GM19023 (cell line): Measurements from ENCODE around the gene S100A14.
"Not testable (repeated sequence)": the region's sequence is repeated elsewhere in the genome, so short reads cannot be mapped to it uniquely, and the experiment has no call there.

Source experiments
- ATAC-seq: cut with Tn5 transposase; IDR thresholded peaks from one replicate; pipeline ENCODE4 v1.9.1; 2021; ENCODE audit warnings: mild to moderate bottlenecking, moderate library complexity; ENCODE audit not compliant: unreplicated experiment

The S100A14 gene

GRCh38 chr1:153640213-153640612 lies 24.1 kb upstream of the S100A14 start:
- not testable (repeated sequence) for ATAC-seq

- ATAC-seq, result no peak
Observed at GRCh38 chr1:153639280-153639679, 23.2 kb upstream of the S100A14 start.

GRCh38 chr1:153638261-153638660 lies 22.1 kb upstream of the S100A14 start:
- ATAC-seq, result no peak

- ATAC-seq, result no peak
Observed at GRCh38 chr1:153636312-153636711, 20.2 kb upstream of the S100A14 start.

GRCh38 chr1:153635872-153636271 lies 19.7 kb upstream of the S100A14 start:
- no peak for ATAC-seq

GRCh38 chr1:153633754-153634665 lies 17.9 kb upstream of the S100A14 start, which contains the start of gene CHTOP:
CHTOP (plus strand) TSS chr1:153634066; CDS start chr1:153636589, 2,523 bp downstream.
- peak; percentile 90 for ATAC-seq

- peak; percentile 5 for ATAC-seq
Observed at GRCh38 chr1:153633161-153633753, 17.1 kb upstream of the S100A14 start.

- ATAC-seq, result no peak
Observed at GRCh38 chr1:153631047-153632022, 15.2 kb upstream of the S100A14 start.

GRCh38 chr1:153630384-153630783 lies 14.3 kb upstream of the S100A14 start:
- no peak for ATAC-seq

- no peak for ATAC-seq
Observed at GRCh38 chr1:153629971-153630370, 13.8 kb upstream of the S100A14 start.

GRCh38 chr1:153629343-153629665 lies 13.2 kb upstream of the S100A14 start:
- ATAC-seq, result no peak

- no peak for ATAC-seq
Observed at GRCh38 chr1:153628638-153629342, 12.7 kb upstream of the S100A14 start.

GRCh38 chr1:153627715-153628626 lies 11.8 kb upstream of the S100A14 start, which contains the start of gene S100A1:
S100A1 (plus strand) TSS chr1:153628434; CDS start chr1:153630522, 2,088 bp downstream.
- ATAC-seq, result no peak

GRCh38 chr1:153626904-153627714 lies 11.0 kb upstream of the S100A14 start, which contains the start of gene S100A13:
S100A13 (minus strand) TSS chr1:153627505; CDS start chr1:153626472, 1,033 bp downstream.
- ATAC-seq, result no peak

- no peak for ATAC-seq
Observed at GRCh38 chr1:153626477-153626903, 10.4 kb upstream of the S100A14 start.

- no peak for ATAC-seq
Observed at GRCh38 chr1:153624965-153625611, 9.0 kb upstream of the S100A14 start.

- no peak for ATAC-seq
Observed at GRCh38 chr1:153623101-153623500, 7.0 kb upstream of the S100A14 start.

- ATAC-seq, result no peak
Observed at GRCh38 chr1:153619171-153619570, 3.0 kb upstream of the S100A14 start.
